RWPE1 (cell line): ENCODE data around the gene ASIC1.

Experiments used
- CTCF ChIA-PET: fragments of 350-600 bp; sonication (Branson Sonifier 250); formaldehyde crosslinking; extraction: SDS; loops from one replicate; lab custom pipeline; 2021; lab: Yijun Ruan, JAX
- POLR2A ChIA-PET: fragments of 400-600 bp; formaldehyde crosslinking; extraction: SDS; loops from one replicate; lab custom pipeline; 2020; ENCODE audit warnings: antibody characterized with exemption; ENCODE audit not compliant: low non-redundant PET; lab: Yijun Ruan, JAX
- DNase-seq: peaks from one replicate; pipeline ENCODE4 v3.0.0; 2012; ENCODE audit warnings: low spot score
- H3K27ac ChIP-seq: fragments of 450-650 bp; 2 replicates; pipeline ENCODE4 v1.5.1; 2017
- CTCF ChIP-seq: fragments of 450-650 bp; conservative IDR thresholded peaks from 2 replicates; pipeline ENCODE4 v1.5.1; 2017; ENCODE audit warnings: low read depth, mild to moderate bottlenecking

Gene ASIC1

GRCh38 chr12:50018154-50018553 is 39.2 kb upstream of the ASIC1 start:
- ChIA-PET POLR2A (interaction anchor here (0.9 kb wide), 1 partner anchor 175 kb away, joined by 4 read pairs; no protein-coding TSS in a partner anchor), CTCF (interaction anchor here (0.6 kb wide), 1 partner anchor 1563 kb away, joined by 5 read pairs; no protein-coding TSS in a partner anchor)
- peak overlapping the region; percentile 78 for H3K27ac ChIP-seq
- no peak for DNase-seq
- no peak for TF ChIP-seq CTCF

- no peak for DNase-seq
- H3K27ac ChIP-seq = no peak overlapping the region
- ChIA-PET CTCF (no interaction called here), POLR2A (no interaction called here)
- no peak for TF ChIP-seq CTCF
These were observed 38.4 kb upstream of the ASIC1 start for GRCh38 chr12:50018968-50019367.

GRCh38 chr12:50019524-50019923 is 37.9 kb upstream of the ASIC1 start:
- POLR2A ChIA-PET = no interaction called here
- DNase-seq = no peak
- no peak for TF ChIP-seq CTCF
- CTCF ChIA-PET = no interaction called here
- no peak overlapping the region for H3K27ac ChIP-seq

GRCh38 chr12:50021031-50021430 is 36.4 kb upstream of the ASIC1 start:
- H3K27ac ChIP-seq = no peak overlapping the region
- POLR2A ChIA-PET = no interaction called here
- CTCF ChIA-PET = interaction anchor here (0.7 kb wide), 1 partner anchor 11 kb away, joined by 3 read pairs; no protein-coding TSS in a partner anchor
- TF ChIP-seq CTCF = no peak
- DNase-seq = no peak

GRCh38 chr12:50022903-50023302 is 34.5 kb upstream of the ASIC1 start:
- H3K27ac ChIP-seq = no peak overlapping the region

GRCh38 chr12:50024227-50024626 is 33.2 kb upstream of the ASIC1 start:
- ChIA-PET POLR2A (interaction anchor here (0.6 kb wide), 1 partner anchor 18 kb away, joined by 3 read pairs; no protein-coding TSS in a partner anchor), CTCF (interaction anchor here (0.5 kb wide), 1 partner anchor 10 kb away, joined by 3 read pairs; no protein-coding TSS in a partner anchor)
- DNase-seq = no peak
- H3K27ac ChIP-seq = no peak overlapping the region
- TF ChIP-seq CTCF = no peak

More at GRCh38 chr12:50022903-50023302, 34.5 kb upstream of the ASIC1 start:
- no peak for DNase-seq
- no peak for TF ChIP-seq CTCF
- CTCF ChIA-PET = interaction anchor here (1.1 kb wide), 1 partner anchor 16 kb away, joined by 3 read pairs; no protein-coding TSS in a partner anchor
- POLR2A ChIA-PET = no interaction called here
